ENCODE measurements around the gene TTC7B.

- TF ChIP-seq SIN3A (IDR thresholded peaks at IDR 0.05; ENCODE audit: borderline replicate concordance, insufficient read depth, low read depth, low read length) (no peak), POLR2AphosphoS5 (IDR thresholded peaks at IDR 0.05; ENCODE audit: low read depth, low read length) (no peak), TCF7L2 (IDR thresholded peaks at IDR 0.05; ENCODE audit: low read depth, low read length) (no peak)
- TF ChIP-seq, protein P1, sequence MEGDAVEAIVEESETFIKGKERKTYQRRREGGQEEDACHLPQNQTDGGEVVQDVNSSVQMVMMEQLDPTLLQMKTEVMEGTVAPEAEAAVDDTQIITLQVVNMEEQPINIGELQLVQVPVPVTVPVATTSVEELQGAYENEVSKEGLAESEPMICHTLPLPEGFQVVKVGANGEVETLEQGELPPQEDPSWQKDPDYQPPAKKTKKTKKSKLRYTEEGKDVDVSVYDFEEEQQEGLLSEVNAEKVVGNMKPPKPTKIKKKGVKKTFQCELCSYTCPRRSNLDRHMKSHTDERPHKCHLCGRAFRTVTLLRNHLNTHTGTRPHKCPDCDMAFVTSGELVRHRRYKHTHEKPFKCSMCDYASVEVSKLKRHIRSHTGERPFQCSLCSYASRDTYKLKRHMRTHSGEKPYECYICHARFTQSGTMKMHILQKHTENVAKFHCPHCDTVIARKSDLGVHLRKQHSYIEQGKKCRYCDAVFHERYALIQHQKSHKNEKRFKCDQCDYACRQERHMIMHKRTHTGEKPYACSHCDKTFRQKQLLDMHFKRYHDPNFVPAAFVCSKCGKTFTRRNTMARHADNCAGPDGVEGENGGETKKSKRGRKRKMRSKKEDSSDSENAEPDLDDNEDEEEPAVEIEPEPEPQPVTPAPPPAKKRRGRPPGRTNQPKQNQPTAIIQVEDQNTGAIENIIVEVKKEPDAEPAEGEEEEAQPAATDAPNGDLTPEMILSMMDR (IDR thresholded peaks at IDR 0.05): no peak
- TF ChIP-seq, protein P2, sequence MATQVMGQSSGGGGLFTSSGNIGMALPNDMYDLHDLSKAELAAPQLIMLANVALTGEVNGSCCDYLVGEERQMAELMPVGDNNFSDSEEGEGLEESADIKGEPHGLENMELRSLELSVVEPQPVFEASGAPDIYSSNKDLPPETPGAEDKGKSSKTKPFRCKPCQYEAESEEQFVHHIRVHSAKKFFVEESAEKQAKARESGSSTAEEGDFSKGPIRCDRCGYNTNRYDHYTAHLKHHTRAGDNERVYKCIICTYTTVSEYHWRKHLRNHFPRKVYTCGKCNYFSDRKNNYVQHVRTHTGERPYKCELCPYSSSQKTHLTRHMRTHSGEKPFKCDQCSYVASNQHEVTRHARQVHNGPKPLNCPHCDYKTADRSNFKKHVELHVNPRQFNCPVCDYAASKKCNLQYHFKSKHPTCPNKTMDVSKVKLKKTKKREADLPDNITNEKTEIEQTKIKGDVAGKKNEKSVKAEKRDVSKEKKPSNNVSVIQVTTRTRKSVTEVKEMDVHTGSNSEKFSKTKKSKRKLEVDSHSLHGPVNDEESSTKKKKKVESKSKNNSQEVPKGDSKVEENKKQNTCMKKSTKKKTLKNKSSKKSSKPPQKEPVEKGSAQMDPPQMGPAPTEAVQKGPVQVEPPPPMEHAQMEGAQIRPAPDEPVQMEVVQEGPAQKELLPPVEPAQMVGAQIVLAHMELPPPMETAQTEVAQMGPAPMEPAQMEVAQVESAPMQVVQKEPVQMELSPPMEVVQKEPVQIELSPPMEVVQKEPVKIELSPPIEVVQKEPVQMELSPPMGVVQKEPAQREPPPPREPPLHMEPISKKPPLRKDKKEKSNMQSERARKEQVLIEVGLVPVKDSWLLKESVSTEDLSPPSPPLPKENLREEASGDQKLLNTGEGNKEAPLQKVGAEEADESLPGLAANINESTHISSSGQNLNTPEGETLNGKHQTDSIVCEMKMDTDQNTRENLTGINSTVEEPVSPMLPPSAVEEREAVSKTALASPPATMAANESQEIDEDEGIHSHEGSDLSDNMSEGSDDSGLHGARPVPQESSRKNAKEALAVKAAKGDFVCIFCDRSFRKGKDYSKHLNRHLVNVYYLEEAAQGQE (IDR thresholded peaks at IDR 0.05; ENCODE audit: insufficient read depth in 1 of 2, low read depth in 2 of 2, low read length in 1 of 2): no peak
These were observed 76.1 kb downstream of the TTC7B start for GRCh38 chr14:90740081-90740480.
